Activated naive CD8-positive, alpha-beta T cell treated with anti-CD3 and anti-CD28 coated beads, Interleukin-2, amount 50 U/mL, for 16 hours (primary cell): ENCODE data around the gene IRF1.

Experiments used
- DNase-seq: peaks from one replicate; pipeline ENCODE4 v3.0.0-alpha.2; 2020; ENCODE audit warnings: low read depth, low spot score

The IRF1 gene

GRCh38 chr5:132461569-132462070 lies 29.0 kb downstream of the IRF1 start:
- DNase-seq, result no peak

DNA sequence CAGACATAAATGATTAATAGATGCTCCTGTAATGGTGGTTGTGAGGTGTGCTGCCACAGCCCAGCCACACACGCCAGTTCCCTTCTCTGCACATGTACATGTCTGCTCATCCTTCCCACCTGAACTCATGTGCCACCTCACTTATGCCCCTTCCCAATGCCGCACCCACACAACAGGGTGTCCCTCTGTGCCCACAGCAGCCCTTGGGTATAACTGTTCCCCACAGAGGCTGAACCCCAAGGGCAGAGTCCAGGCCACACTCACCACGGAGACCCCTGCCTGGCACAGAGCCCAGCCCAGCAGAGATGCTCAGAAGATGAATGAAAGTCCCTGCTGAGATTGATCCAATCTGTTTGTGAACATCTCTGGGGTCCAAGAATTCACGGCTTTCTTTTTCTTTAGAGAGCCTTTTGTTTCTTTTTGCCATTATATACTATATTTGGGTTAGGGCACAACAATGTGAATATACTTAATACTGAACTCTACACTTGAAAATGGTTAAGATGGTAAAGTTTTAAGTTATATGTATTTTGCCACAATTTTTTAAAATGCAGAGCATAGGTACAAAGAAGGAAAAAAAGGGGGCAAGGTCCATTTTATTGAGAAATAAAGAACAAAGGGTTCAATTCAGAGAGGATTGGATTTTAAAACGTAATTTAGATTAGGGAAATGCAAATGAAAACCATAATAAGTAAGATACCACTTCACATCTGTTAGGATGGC lies 29.6 kb downstream of the IRF1 start:
- no peak for DNase-seq

- no peak for DNase-seq
These were observed 30.4 kb downstream of the IRF1 start for GRCh38 chr5:132459983-132460838.

DNA sequence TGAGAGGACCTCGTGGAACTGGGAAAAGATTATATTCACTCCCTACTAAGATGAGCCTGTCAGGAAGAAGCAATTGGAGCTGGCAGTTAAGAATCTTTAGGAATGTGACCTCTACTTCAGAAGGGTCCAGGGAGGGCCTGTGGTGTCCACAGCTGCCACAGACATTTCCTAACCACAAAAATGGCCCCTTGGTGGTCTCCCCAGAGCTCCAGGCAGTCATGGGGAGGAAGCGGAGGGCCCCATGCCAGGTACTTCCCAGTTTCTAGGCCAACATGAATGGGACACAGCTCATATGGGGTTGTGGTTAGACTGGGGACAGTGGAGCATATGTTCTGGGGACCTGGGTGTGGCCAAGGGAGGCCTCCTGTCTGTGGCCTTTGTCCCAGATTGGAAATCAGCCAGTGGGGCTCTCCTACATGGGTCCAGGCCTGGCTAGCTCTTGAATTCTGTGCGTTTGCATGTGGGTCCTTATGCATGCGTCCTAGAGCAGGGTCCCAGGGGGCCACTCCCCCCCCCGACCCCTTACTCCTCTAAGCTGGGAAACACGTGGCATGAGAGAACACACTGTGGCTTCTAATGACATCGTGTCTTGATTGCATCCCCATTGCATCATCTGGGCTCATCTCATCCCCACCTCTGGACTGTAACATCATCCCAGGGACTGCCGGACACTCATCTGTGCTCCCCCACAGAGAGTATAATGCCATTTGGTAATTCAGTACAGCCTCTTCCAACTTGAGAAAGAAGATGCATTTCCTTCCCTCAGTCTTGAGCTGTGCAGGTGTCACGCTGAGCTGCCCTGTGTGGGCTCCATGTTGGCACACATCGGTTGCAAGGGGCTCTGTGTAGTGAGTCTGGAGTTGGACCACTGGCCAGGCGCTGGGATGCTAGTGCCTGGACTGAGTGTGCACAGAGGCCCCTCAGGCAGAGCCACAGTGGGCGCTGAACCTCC lies 31.3 kb downstream of the IRF1 start:
- DNase-seq, result no peak

GRCh38 chr5:132458651-132459030 lies 31.9 kb downstream of the IRF1 start:
- no peak for DNase-seq

GRCh38 chr5:132458226-132458560 lies 32.4 kb downstream of the IRF1 start:
- DNase-seq, result no peak

GRCh38 chr5:132457371-132458225 lies 33.0 kb downstream of the IRF1 start:
- no peak for DNase-seq

GRCh38 chr5:132456987-132457361 lies 33.6 kb downstream of the IRF1 start:
- DNase-seq, result no peak

- DNase-seq, result no peak
These were observed 34.1 kb downstream of the IRF1 start for GRCh38 chr5:132456296-132456986.

DNA sequence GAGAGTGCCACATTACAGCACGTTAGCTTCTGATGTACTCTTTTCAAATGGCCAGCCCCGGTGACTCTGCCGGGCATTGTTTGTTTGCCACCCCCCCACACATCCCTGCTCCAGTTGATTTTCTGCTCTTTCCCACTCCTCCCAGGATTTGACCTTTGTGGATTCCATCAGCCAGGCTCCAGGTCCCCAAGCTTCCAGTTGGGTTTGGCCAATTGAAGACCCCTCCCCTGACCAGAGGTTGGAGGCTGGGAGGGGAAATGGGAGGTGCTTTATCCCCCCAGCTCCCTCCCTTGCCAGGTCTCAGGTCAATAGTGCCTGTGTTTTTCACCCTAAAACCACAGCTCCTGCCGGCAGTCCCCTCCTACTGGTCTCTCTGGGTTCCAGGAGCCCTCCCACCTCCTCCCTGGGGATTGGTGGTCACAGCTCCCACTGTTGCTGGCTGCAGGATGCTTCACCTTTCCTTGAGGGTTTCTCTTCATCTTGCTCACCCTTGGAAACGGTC lies 34.9 kb downstream of the IRF1 start:
- no peak for DNase-seq

DNA sequence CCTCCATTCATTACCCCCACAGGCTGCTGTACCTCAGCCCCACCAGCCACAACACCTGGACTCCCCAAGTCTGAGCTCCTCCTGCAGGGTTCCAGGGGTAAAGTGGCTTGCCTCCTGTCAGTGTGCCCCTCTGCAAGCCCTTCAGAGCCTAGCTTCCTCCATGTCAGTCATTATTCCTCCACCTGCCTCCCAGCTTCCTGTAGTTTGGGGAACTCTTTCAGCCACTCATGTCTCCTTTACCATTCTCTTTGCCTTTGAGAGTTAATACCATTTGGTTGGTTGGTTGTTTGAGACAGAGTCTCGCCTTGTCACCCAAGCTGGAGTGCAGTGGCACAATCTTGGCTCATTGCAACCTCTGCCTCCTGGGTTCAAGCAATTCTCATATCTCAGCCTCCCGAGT lies 36.2 kb downstream of the IRF1 start:
- no peak for DNase-seq

DNA sequence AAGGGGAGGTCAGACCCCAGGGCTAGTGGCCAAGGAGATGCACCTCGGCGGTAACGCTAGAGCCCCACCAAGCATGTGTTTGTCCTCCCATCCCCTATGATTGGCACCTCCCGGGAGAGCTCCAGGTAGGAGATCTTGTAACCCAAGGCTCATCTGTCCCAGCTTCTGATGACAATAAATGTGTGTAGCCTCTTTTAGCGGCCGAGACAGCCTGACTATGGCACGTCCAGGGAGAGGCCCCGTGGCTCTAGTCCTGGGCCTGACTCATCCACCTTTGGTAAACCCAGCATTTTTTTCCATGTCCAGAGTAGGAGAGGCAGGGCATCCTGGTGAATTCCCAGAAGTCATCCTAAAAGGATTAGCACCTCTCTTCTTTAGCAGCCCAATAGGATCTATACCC lies 39.2 kb downstream of the IRF1 start:
- no peak for DNase-seq

DNA sequence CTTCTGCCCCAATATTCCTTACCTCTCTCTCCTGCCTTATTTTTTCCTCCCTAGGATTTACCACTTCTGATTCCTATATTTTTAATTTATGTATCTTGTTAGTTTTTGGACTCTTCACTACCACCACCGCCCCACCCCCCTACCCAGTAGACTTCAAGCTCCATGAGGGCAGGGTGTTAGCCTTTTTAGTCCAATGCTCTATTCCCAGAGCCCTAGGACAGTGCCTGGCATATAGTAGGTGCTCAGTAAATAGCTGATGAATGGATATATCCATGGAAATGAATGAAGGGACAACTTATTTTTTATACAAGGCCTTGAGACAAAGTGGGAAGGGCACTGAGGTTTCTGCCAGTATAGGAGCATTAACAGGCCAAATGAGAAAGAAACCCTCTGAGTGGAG lies 41.5 kb downstream of the IRF1 start:
- no peak for DNase-seq

- no peak for DNase-seq
These were observed 43.4 kb downstream of the IRF1 start for GRCh38 chr5:132447196-132447595.

GRCh38 chr5:132446621-132447020 lies 44.0 kb downstream of the IRF1 start:
- DNase-seq, result no peak

GRCh38 chr5:132445930-132446329 lies 44.6 kb downstream of the IRF1 start:
- no peak for DNase-seq

DNA sequence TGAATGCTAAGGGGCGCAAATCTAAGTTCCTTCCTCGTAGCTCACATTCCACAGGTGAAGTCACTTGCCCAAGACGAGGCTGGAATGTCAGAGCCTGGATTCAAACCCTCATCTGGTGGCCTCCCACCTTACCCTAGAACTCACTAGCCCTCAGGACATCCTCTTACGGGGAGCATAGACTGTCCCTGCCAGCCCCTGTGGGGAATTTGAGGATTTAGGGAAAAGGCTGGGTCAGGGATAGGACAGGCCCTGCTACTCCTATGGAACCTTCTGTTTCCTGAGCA lies 45.0 kb downstream of the IRF1 start:
- DNase-seq, result no peak

DNA sequence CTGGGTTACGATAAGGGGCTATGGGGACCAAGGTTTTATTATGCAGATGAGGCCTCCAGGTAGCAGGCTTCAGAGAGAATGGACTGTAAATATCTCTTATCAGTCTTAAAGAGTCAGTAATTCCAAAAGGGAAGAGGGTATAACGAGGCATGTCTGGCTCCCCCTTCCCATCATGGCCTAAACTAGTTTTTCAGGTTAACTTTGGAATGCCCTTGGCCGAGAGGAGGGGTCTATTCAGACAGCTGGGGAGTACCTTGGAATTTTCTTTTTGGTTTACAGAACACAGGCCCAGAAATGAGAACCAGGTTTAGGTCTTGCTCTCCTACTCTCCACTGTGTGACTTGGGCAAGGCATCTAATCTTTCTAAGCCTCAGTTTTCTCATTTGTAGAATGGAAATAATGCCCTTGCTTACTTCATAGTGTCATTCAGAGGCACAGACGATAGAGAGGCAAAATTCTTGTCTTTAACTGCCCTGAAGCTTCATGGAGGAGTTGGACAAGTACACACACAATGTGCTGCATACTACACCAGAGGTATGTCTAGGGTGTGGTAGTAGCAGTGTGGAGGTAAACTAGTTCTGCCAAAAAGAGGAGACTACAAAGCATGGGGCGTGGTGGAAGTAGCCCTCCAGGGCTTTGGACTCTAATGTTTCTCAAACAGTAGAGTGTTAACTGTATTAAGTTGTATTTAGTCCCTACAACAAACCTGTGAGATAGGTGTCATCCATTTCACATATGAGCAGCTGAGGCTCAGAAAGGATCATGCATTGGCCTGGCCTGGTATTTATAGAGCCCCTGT lies 45.5 kb downstream of the IRF1 start:
- no peak for DNase-seq

- DNase-seq, result no peak
These were observed 46.5 kb downstream of the IRF1 start for GRCh38 chr5:132444061-132444460.
